K562 (cell line): Measurements from ENCODE around the gene PTK7. TPM values are rescaled to one million over a fixed set of nuclear protein-coding genes. Genes with fewer than 3 reads are reported as not detected.
A peak's percentile ranks its signal among the peaks of the same experiment; 100 is the strongest.

ENCODE experiments used
- ATAC-seq: fragments of 200-7000 bp; cut with Tn5 transposase; 3 replicates; pipeline ENCODE4 v1.9.1; 2020; ENCODE audit warnings: moderate library complexity
- BruUV-seq: library from RNA; stranded (reverse); fragments of 400-500 nt; replicated peaks from 2 replicates; lab custom pipeline; 2021; lab: Mats Ljungman, UMichigan
- CTCF ChIA-PET: fragments of 300-600 bp; formaldehyde crosslinking; extraction: SDS; loops from one replicate; lab custom pipeline; 2021; ENCODE audit warnings: low intra/inter-chr PET ratio; lab: Yijun Ruan, JAX
- POLR2A ChIA-PET: fragments of 300-600, 350-650 bp; sonication (Branson Sonifier 250); formaldehyde crosslinking; extraction: SDS; loops from one replicate; lab custom pipeline; 2021; ENCODE audit warnings: antibody characterized with exemption, inconsistent platforms; lab: Yijun Ruan, JAX
- DNase-seq, 4 experiments: peaks; one replicate each; pipeline versions ENCODE4 v3.0.0 to v3.0.0-alpha.2; 2011 to 2018; ENCODE audit warnings: low spot score in 3 of 4, mixed read lengths in 3 of 4; ENCODE audit errors: extremely low read depth in 1 of 4
- FAIRE-seq: peaks from 2 replicates; lab custom pipeline; 2011; peaks lifted over from hg19 to GRCh38; lab: Jason Lieb, UNC
- H2AFZ ChIP-seq: 2 replicates; pipeline ENCODE4 v1.6.0; 2011; ENCODE audit warnings: low read depth, low read length, control low read depth, inconsistent platforms
- H3K27ac ChIP-seq: fragments of 200-600 bp; 3 replicates; pipeline ENCODE4 v1.8.0; 2011; ENCODE audit warnings: low read depth, mild to moderate bottlenecking, control low read depth, inconsistent platforms, low read length, moderate library complexity, mixed read lengths; ENCODE audit errors: extremely low read depth
- H3K27me3 ChIP-seq, 2 experiments: fragments of 300-600 bp in 1 of 2; 2 replicates in 1 of 2; 3 replicates in 1 of 2; pipeline versions ENCODE4 v1.6.0 to v1.8.0; 2011; ENCODE audit warnings: inconsistent platforms in 2 of 2, low read length in 2 of 2, mild to moderate bottlenecking in 1 of 2, mixed read lengths in 1 of 2, moderate library complexity in 1 of 2; ENCODE audit not compliant: control insufficient read depth in 2 of 2, insufficient read depth in 2 of 2
- H3K36me3 ChIP-seq: fragments of 300-600 bp; 3 replicates; pipeline ENCODE4 v1.8.0; 2011; ENCODE audit warnings: mild to moderate bottlenecking, low read length, inconsistent platforms; ENCODE audit not compliant: control insufficient read depth, insufficient read depth
- H3K4me1 ChIP-seq, 2 experiments: fragments of 200-600 bp in 1 of 2; replicated peaks in 1 of 2; 2 replicates in 1 of 2; 3 replicates in 1 of 2; pipeline versions ENCODE4 v1.5.1 to v1.8.0; 2011; ENCODE audit warnings: inconsistent platforms in 2 of 2, low read length in 2 of 2, mild to moderate bottlenecking in 1 of 2, mixed read lengths in 1 of 2, moderate library complexity in 1 of 2; ENCODE audit not compliant: control insufficient read depth in 2 of 2, insufficient read depth in 2 of 2
- H3K4me2 ChIP-seq: 2 replicates; pipeline ENCODE4 v1.6.1; 2011; ENCODE audit warnings: low read length, control low read depth, inconsistent platforms, mixed read lengths; ENCODE audit not compliant: insufficient read depth
- H3K4me3 ChIP-seq: fragments of 200-600 bp; sonication (generic), shearing (Covaris generic); 2 replicates; pipeline ENCODE4 v1.5.1; 2016; ENCODE audit warnings: control low read depth, inconsistent platforms
- H3K79me2 ChIP-seq: fragments of 200-600 bp; 3 replicates; pipeline ENCODE4 v1.8.0; 2011; ENCODE audit warnings: low read length, inconsistent platforms; ENCODE audit not compliant: control insufficient read depth, insufficient read depth
- H3K9ac ChIP-seq, 2 experiments: 2 replicates each; pipeline versions ENCODE4 v1.6.0 to v1.6.1; 2011; ENCODE audit warnings: low read depth in 2 of 2, low read length in 2 of 2, control low read depth in 1 of 2, inconsistent platforms in 1 of 2, mild to moderate bottlenecking in 1 of 2, mixed read lengths in 1 of 2; ENCODE audit not compliant: insufficient read depth in 1 of 2
- H3K9me1 ChIP-seq: one replicate; pipeline ENCODE4 v1.6.0; 2011; ENCODE audit warnings: inconsistent platforms, mild to moderate bottlenecking, low read length, moderate library complexity; ENCODE audit not compliant: control insufficient read depth, insufficient read depth
- H3K9me3 ChIP-seq: replicated peaks from 2 replicates; pipeline ENCODE4 v1.5.1; 2011; ENCODE audit warnings: low read depth, low read length, inconsistent platforms; ENCODE audit not compliant: control insufficient read depth, insufficient read depth
- H4K20me1 ChIP-seq: replicated peaks from 2 replicates; pipeline ENCODE4 v1.6.1; 2011; ENCODE audit warnings: low read length, inconsistent platforms, mixed read lengths; ENCODE audit not compliant: control insufficient read depth, insufficient read depth
- ADNP ChIP-seq: fragments of 200-800 bp; sonication (Bioruptor generic); IDR thresholded peaks from 2 replicates; pipeline ENCODE4 v1.6.1; 2016; ENCODE audit warnings: missing genetic modification characterization, missing compliant biosample characterization
- ATF7 ChIP-seq: fragments of 450-650 bp; IDR thresholded peaks from 2 replicates; pipeline ENCODE4 v1.7.1; 2014; ENCODE audit warnings: mild to moderate bottlenecking, moderate library complexity
- CHD1 ChIP-seq: fragments of 200-600 bp; sonication (generic); IDR thresholded peaks from one replicate; pipeline ENCODE4 v1.6.1; 2012; ENCODE audit warnings: mild to moderate bottlenecking, moderate library complexity, low read length, inconsistent platforms
- DPF2 ChIP-seq: fragments of 450-650 bp; IDR thresholded peaks from 2 replicates; pipeline ENCODE4 v1.6.1; 2016
- ETV5 ChIP-seq: sonication (generic); formaldehyde crosslinking; IDR thresholded peaks from 2 replicates; pipeline ENCODE4 v1.4.0; 2020; ENCODE audit warnings: low read depth, mild to moderate bottlenecking, missing genetic modification reagents
- HDAC1 ChIP-seq, 2 experiments: fragments of 450-650 bp; IDR thresholded peaks; 2 replicates each; pipeline ENCODE4 v1.6.1; 2016 to 2017; ENCODE audit warnings: inconsistent platforms in 1 of 2, mild to moderate bottlenecking in 1 of 2, moderate library complexity in 1 of 2
- RFX7 ChIP-seq: fragments of 250-450 bp; sonication (Bioruptor Pico); IDR thresholded peaks from 2 replicates; pipeline ENCODE4 v1.5.1; 2021; ENCODE audit warnings: mild to moderate bottlenecking
- SIRT6 ChIP-seq: IDR thresholded peaks from one replicate; pipeline ENCODE4 v1.6.1; 2012; ENCODE audit warnings: low read depth, mild to moderate bottlenecking, control low read depth, inconsistent platforms, low read length, moderate library complexity
- SMAD3 ChIP-seq: fragments of 450-650 bp; formaldehyde crosslinking; conservative IDR thresholded peaks from 2 replicates; pipeline ENCODE4 v1.4.0; 2020; ENCODE audit warnings: mild to moderate bottlenecking
- SMARCA5 ChIP-seq: fragments of 450-650 bp; IDR thresholded peaks from 2 replicates; pipeline ENCODE4 v1.6.1; 2016
- SMARCE1 ChIP-seq: fragments of 450-650 bp; IDR thresholded peaks from 2 replicates; pipeline ENCODE4 v1.7.1; 2016; ENCODE audit warnings: mild to moderate bottlenecking
- TAL1 ChIP-seq: fragments of 450-650 bp; IDR thresholded peaks from 2 replicates; pipeline ENCODE4 v1.6.1; 2016; ENCODE audit warnings: mild to moderate bottlenecking
- ZNF174 ChIP-seq: fragments of 250-450 bp; sonication (Bioruptor Pico); IDR thresholded peaks from 2 replicates; pipeline ENCODE4 v1.4.0; 2020; ENCODE audit warnings: mild to moderate bottlenecking
- ZNF316 ChIP-seq: fragments of 450-650 bp; IDR thresholded peaks from 2 replicates; pipeline ENCODE4 v1.6.1; 2016
- ZNF384 ChIP-seq: IDR thresholded peaks from 2 replicates; pipeline ENCODE4 v1.6.1; 2012; ENCODE audit warnings: low read depth, low read length, improper control_type of control experiment
- ZNF445 ChIP-seq: fragments of 250-450 bp; sonication (Bioruptor Pico); IDR thresholded peaks from 2 replicates; pipeline ENCODE4 v1.4.0; 2020; ENCODE audit warnings: low read depth, mild to moderate bottlenecking, moderate library complexity
- WGBS: fragments of 100-300 bp; shearing (Covaris generic); methylation state at CpG from one replicate; pipeline ENCODE4 v1.1.6; 2016; ENCODE audit warnings: low coverage, mixed read lengths; ENCODE audit not compliant: insufficient coverage; ENCODE audit errors: missing lambda C conversion rate; 5-methylcytosine and 5-hydroxymethylcytosine counted together
- in situ Hi-C: fragments of 300-500 bp; cut with MboI; formaldehyde crosslinking; loops from 4 replicates; pipeline ENCODE4 v1.15.0; 2018; ENCODE audit warnings: inconsistent platforms, mixed read lengths
- intact Hi-C: fragments of 100-400 bp; cut with micrococcal nuclease; formaldehyde crosslinking; loops from 2 replicates; pipeline ENCODE4 v1.14.2; 2022
- polyA plus RNA-seq, 8 experiments: library from polyadenylated mRNA; depleted of rRNA in 4 of 8; stranded (reverse) in 5 of 8; unstranded in 3 of 8; fragments of >200 nt; fragmentation: Nextera tagmentation in 2 of 8; fragmentation: Illumina TruSeq in 1 of 8; extraction: Ambion mirVana in 2 of 8; extraction: Trizol in 1 of 8; gene quantifications; 2 replicates each; pipeline versions ENCODE4 v1.2.1 to v1.2.3, GENCODE V29; 2011 to 2014; ENCODE audit warnings: inconsistent platforms in 1 of 8, missing spikeins in 1 of 8
- total RNA-seq, 7 experiments: library from RNA; depleted of rRNA in 6 of 7; stranded (reverse); fragments of >200 nt in 6 of 7; fragmentation: Illumina TruSeq in 2 of 7; extraction: Trizol in 2 of 7; gene quantifications; 2 replicates each; pipeline versions ENCODE4 v1.2.1 to v1.2.3, GENCODE V29; 2011 to 2021; ENCODE audit warnings: low replicate concordance in 1 of 7
- TF ChIP-seq, protein P1 (sequence below): fragments of 200-800 bp; sonication (Bioruptor generic); IDR thresholded peaks from 2 replicates; pipeline ENCODE4 v1.6.1; 2017; ENCODE audit warnings: missing genetic modification characterization, missing compliant biosample characterization

Gene PTK7
- total and polyA plus RNA-seq, 9 of the 15 experiments (the other 6 are each of a cell fraction or from before 2014, with no cell fraction given) = 0.20 to 6.8 (median 4.2) TPM

DNA sequence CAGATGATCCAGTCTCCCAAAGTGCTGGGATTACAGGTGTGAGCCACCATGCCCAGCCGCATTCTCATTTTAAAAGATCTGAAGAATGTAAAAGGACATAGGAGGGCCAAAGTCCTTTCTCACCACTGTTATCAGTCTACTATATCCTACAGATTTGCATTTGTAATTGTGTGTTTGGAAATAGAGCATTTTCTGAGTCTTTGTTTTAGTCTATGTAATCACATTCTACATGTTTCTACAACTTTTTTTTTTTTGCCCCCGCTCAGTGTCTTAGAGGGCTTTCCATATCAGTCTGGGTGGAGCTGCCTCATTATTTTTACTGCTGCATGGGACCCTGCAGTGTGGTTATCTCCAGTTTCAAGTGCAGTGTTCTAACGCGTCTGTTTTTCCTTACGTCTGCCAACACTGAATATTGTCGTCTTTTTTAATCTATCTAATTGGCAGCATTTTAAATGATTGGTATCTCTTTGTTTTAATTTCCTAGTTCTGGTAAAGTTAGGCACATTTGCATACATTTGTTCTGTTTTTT, 113.7 kb downstream of the PTK7 start:
- intact Hi-C loops (no loop called here), in situ Hi-C loops (no loop called here)
- peak in 2 of 4 experiments; percentile 48 to 52 for DNase-seq
- Histone ChIP-seq H3K27me3 (no peaks in the 10 kb centered on the region), H4K20me1 (no peaks in the 10 kb centered on the region), H3K4me2 (no peak overlapping the region), H3K9ac (peak overlapping the region in 1 of 2 experiments; percentile 28; a peak in 1 of 4 replicates), H3K4me3 (no peak overlapping the region), H3K9me3 (no peaks in the 10 kb centered on the region), H2AFZ (peak overlapping the region; percentile 48; the same call in 1 of the 2 replicates), H3K9me1 (no peaks in the 10 kb centered on the region), H3K79me2 (peaks cover 3% of the 10 kb centered on the region; the same call in 1 of the 3 replicates), H3K36me3 (peaks cover 38% of the 10 kb centered on the region), H3K4me1 (peaks cover 0 to 13% of the 10 kb centered on the region in 2 experiments; a peak in 4 of 5 replicates), H3K27ac (peak overlapping the region; percentile 18; the same call in 1 of the 3 replicates)
- CTCF ChIA-PET = interaction anchor here (0.6 kb wide), 1 partner anchor 120 kb away, joined by 3 read pairs; no protein-coding TSS in a partner anchor
- BruUV-seq = no TSS peak
- peak; percentile 75 for FAIRE-seq
- POLR2A ChIA-PET = interaction anchor here (1.0 to 2.9 kb wide), 6 partner anchors 7 to 46 kb away, joined by 3 to 14 read pairs (median 6); partner anchors contain the start of gene CUL9
- peak; percentile 85 for ATAC-seq
- 33% methylated on average over 6 of the region's 6 CpGs for WGBS
- TF ChIP-seq RFX7 (CRISPR knock-in tag) = no peak
- TF ChIP-seq ADNP = 0 out of 2 replicates have a peak, but pooled peaks have one; percentile 35
- TF ChIP-seq SMAD3 (CRISPR knock-in tag) = no peak
- TF ChIP-seq ZNF174 (CRISPR knock-in tag) = no peak
- TF ChIP-seq TAL1 = 0 out of 2 replicates have a peak, but pooled peaks have one; percentile 9
- no peak for TF ChIP-seq ZNF445 (CRISPR knock-in tag)
- 0 out of 2 replicates have a peak, but pooled peaks have one; percentile 45 for TF ChIP-seq ZNF384
- TF ChIP-seq ETV5 (CRISPR knock-in tag) = no peak
- TF ChIP-seq, protein P1, sequence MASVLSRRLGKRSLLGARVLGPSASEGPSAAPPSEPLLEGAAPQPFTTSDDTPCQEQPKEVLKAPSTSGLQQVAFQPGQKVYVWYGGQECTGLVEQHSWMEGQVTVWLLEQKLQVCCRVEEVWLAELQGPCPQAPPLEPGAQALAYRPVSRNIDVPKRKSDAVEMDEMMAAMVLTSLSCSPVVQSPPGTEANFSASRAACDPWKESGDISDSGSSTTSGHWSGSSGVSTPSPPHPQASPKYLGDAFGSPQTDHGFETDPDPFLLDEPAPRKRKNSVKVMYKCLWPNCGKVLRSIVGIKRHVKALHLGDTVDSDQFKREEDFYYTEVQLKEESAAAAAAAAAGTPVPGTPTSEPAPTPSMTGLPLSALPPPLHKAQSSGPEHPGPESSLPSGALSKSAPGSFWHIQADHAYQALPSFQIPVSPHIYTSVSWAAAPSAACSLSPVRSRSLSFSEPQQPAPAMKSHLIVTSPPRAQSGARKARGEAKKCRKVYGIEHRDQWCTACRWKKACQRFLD (CRISPR knock-in tag) = no peak
- peak in 1 of 2 experiments; percentile 30; a peak in 1 of 4 replicates for TF ChIP-seq HDAC1 (IDR thresholded peaks at IDR 0.05)
- TF ChIP-seq SIRT6 = no peak
- no peak for TF ChIP-seq CHD1
- TF ChIP-seq ATF7 = no peak
- peak; percentile 59; the same call in 1 of the 2 replicates for TF ChIP-seq DPF2
- TF ChIP-seq SMARCA5 = 0 out of 2 replicates have a peak, but pooled peaks have one; percentile 41
- TF ChIP-seq ZNF316 = peak; percentile 30
- TF ChIP-seq SMARCE1 = 0 out of 2 replicates have a peak, but pooled peaks have one; percentile 37
